Measurements from ENCODE around the gene PDZD4.

Gene PDZD4

DNA sequence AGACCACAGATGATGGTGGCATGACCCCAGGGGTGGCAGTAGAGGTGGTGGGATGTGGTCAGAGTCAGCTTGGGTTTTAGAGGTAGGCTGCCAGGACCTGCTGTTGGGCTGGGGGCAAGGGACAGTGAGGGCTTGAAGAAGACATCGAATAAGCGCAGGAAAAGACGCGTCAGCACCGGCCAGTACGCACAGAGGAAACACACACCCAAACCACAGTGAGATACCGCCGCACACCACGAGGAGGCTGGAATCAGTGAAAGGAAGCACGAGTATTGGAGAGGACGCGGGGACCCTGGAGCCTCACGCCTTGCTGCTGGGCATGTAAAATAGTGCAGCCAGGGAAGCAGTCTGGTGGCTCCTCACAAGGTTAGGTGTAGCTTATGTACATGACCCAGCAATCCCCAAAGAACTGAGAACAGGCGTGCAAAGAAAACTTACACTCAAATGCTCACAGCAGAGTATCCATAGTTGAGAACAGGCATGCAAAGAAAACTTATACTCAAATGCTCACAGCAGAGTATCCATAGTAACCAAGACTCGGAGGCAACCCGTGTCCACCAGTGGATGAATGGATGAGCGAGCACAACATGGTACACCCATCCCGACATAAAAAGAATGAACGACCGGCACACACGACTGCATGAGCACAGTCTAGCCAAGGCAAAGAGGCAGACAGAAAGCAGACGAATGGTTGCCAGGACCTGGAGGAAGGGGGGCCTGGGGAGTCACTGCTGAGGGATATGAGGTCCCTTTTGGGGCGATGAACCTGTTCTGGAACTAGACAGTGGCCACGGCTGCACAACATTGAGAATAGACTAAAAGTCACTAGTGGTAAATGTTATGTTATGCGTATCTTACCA lies 13.3 kb downstream of the PDZD4 start:
- DNase-seq (ENCODE audit: extremely low spot score, insufficient read length, low read depth): no peak
- FAIRE-seq: no peak

DNA sequence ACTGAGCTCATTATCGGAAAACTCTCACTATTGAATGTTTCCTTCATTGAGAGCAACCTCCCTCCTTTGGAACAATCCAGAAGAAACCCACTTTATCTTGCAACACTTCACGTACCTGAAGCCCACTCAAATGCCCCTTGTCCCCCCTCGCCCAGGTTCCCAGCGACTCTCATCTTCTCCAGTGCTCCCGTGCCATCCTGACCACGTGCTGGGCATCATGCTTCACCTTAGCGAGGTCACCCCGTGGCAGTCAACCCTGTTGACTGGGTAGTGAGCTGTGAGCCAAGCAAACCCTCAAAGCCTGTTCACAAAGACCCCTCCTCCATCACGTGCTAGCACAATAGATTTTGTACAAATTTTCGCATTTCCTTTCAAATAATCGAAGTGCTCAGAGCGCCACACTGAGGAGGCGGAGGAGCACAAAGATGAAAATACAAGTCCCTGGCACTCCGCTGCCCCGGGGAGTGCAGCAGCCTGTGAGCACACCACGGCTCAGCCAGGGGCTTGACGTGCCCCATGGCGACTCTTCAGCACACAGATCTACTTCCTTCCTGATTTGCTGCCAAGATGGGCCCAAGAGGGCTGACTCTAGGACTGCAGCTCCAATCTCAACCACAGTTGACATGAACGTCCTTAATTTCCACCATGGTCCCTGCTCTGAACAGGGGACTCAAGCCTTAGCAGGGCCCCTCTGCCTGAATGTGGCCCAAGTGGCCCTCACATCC lies 15.6 kb downstream of the PDZD4 start:
- FAIRE-seq (peak; percentile 60), DNase-seq (ENCODE audit: extremely low spot score, insufficient read length, low read depth) (no peak)

DNA sequence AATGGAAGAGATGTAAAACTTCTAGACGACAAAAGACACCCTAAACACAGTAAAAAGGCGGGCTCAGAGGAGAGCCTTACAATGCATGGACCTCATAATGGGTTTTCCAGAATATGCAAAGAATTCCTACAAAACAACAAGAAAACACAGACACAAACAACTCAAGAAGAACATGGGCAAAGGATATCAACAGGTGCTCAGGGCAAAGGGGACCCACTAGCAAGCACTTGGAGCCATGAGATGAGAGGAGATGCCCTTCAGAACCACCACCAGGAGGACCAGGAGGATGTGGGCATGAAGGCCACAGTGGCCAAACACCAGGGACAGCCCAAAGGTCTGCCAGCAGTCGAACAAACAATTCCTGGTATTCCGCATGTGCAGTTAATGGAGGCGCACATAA lies 17.2 kb downstream of the PDZD4 start:
- DNase-seq (ENCODE audit: extremely low spot score, insufficient read length, low read depth): no peak
- no peak for FAIRE-seq

DNA sequence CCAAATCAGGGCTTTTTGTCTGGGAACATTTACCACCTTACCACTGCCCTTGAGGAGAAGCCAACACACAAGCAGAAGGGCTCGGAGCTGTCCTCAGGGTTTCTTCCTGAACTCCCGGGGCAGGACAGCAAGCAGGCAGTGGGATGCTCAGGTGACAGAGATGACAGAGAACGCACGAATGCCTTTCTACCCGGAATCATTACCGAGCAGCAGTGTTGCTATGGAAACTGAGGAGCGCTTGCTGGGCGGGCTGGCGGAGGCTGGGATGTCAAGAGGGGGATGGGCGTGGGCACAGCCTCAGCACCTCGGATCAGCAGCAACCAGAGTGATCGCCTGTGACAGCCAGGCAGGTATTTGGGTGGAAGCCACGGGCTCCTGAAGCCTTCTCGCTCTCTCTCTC lies 18.1 kb downstream of the PDZD4 start:
- no peak for FAIRE-seq
- DNase-seq (ENCODE audit: extremely low spot score, insufficient read length, low read depth): no peak

DNA sequence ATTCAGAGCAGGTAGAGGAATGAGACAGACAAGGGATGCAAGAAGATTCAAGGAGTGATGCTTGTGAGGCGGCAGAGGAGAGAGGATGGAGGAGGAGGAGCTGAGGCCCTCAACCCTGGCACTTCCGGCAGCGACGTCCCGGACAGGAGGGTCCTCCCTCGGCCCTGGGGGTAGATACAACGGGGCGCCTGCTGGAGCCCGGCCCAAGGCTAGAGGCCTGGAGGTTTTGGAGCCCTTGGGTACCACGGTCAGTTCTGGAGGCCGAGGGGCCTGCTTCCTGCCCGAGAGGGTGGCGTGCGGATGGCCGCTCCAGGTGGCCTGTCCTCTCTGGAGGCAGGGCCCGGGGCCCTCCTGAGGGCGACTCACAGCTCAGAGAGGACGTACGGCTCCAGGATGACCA lies 22.4 kb downstream of the PDZD4 start:
- DNase-seq (ENCODE audit: extremely low spot score, insufficient read length, low read depth): no peak
- no peak for FAIRE-seq

DNA sequence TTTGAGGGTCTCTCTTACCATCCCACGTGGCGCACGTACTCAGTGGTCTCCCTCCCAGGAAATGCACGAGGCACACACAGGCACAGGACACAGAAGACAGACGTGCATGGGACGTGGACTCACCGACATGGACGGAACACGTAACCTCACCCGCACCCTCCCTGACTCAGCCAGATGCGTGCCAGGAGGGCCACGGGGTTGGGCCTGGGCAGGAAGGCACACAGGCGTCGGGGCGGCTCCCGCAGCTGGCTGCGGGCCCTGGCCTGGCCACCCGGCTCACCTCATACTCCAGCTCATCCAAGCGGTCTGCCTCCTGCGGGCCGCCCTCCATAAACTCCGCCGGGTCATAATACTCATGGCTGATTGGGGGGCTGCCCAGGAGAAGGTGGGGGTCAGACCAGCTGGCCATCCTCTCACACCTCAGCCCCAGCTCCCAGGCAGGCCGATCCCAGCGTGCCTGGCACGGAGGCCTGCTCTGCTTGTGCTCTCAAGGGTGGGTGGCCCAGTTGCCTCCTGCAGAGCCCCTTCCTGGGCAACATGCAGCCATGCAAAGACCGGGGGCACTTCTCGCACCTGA lies 23.3 kb downstream of the PDZD4 start:
- DNase-seq (ENCODE audit: extremely low spot score, insufficient read length, low read depth) (no peak), FAIRE-seq (no peak)

DNA sequence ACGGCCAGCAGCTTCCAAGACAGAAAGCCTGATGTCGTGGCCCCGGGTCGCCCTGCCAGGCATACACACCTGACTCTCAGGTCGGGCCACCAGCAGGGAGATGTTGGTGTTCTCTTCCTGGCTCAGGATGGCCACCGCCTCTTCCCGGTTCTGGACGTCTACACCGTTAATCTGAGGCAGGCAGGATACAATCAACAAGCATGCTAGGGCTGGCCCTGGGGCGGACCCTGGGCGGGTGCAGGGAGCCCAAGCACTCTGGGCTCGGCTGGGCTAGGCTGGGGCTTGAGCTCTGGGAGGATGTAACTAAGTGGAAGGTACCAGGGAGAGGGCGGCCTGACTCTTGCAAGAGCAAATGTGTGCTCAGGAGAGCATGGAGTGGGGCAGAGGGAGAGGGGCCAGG lies 24.9 kb downstream of the PDZD4 start:
- DNase-seq (ENCODE audit: extremely low spot score, insufficient read length, low read depth) (no peak), FAIRE-seq (no peak)

DNA sequence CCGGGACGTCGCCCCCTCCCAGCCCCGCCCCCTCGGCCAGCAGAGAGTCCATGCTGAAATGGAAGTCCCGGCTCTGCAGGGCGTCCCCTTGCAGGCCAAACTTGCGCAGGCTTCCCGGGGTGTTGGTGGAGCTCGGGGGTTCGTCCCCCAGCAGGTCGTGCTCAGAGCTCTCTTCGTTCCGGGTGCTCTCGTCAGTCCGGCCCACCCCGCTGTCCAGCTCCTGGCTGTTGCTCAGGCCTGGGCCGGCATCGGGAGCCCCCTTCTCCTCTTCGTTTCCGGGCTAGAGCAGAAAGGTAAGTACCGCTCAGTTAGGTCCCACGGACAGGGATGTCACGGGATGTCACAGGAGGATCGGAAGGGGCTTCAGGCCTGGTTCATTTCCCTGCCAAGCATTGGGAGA lies 25.7 kb downstream of the PDZD4 start:
- DNase-seq (ENCODE audit: extremely low spot score, insufficient read length, low read depth): no peak
- FAIRE-seq: no peak

DNA sequence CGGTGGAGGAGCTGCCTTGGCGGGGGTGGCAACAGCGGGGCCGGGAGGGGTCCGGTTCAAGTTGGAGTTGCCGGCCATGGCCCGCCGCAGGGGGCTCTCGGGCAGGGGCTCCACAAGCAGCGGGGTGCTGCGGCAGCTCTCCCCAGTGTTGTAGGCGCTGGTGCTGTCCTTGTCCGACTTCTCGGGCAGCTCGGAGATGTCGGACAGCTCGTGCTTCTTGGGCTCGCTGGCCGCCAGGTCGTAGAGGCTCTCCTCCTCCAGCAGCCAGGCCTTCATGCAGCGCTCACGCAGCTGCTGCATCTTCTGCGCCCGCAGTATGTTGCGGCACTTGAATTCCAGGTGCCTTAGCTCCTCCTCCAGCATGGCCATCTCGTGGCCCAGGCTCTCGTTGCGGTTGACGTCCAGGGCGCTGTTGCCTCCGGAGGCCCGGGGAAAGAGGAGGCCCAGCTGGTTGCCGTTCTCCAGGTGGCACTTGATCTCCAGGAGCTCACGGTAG lies 26.2 kb downstream of the PDZD4 start:
- FAIRE-seq: no peak
- DNase-seq (ENCODE audit: extremely low spot score, insufficient read length, low read depth): no peak

DNA sequence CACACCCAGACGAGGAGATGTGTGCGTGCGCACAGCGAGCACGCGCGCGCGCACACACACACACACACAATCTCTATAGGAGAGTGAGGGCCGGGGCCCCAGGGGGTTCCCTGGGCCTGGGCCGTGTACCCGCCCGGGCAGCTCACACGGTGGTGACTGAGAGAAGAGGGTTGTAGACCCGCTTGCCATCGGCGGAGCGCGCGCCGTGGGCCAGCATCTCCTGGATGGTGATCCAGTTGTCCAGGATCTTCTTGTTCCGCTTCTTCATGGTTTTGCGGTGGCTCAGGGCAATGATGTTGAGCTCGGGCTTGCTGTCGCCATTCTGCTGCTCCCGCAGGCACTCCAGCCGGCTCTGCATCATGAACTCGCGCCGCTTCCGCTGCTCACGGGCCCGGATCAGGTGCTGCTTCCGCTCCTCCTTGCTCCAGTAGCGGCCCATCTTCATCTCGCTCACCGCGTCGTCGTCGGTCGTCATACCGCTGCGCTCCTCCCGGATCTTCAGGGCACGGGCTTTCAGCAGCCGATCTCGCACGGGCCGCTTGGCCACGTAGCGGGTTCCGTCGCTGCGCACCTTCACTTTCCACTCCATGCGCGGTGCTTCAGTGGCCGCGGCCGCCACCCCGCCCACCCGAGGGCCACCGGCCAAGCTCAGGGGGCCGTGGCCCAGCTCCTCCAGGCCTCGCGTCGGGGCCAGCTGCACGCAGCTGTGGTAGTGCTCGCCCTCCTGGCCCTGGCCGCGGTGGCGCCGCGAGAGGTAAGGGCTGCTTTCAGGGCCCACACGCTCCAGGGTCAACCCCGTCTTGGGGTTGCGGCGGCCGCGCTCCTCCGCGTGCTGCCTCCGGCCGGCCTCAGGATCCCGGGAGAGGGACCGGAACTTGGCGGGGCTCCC lies 26.9 kb downstream of the PDZD4 start:
- FAIRE-seq: no peak
- DNase-seq (ENCODE audit: extremely low spot score, insufficient read length, low read depth): no peak

DNA sequence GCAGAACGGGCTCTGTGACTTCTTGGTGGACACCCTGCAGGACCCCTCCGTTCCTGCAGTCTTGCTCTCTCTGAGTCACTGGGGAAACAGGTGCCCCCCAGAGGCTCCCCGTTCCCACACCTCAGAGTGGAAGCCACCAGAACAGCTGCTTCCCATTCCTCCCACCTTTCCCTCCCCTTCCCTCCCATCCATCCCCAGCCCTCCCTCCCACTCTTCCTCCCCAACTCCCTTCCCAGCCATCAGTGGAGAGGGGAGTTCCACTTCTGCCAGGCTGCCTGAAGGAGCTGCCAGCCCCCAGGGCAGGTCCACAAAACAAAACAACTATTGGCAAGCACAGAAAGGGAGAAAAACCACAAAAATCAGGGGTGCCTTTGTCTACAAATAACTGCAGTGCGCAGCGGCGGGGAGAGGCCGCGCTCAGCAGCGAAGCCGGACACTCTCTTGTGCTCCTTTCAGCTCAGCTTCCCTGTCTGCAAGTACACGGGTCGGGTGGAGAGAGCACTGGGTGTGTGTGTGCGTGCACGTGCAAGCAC lies 27.8 kb downstream of the PDZD4 start:
- FAIRE-seq (no peak), DNase-seq (ENCODE audit: extremely low spot score, insufficient read length, low read depth) (no peak)

DNA sequence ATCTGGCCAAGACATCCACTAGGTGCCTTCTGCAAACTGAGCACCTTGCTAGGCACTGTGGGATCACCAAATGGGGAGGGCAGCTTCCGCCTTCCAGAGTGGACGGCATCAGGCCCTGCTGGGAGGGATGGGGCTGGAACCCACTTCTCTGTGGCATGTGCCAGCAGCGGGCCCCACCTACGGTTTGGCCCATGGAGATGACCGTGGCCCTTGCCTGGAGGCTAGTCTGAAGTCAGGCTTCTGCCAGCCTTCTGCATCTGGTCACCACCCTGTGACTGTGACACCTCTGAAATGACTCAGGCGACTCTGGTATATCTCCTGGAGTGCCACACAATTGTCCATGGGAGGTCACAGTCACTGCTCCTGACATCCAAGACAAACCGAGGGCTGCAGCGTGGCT lies 28.7 kb downstream of the PDZD4 start:
- DNase-seq (ENCODE audit: extremely low spot score, insufficient read length, low read depth) (no peak), FAIRE-seq (no peak)

DNA sequence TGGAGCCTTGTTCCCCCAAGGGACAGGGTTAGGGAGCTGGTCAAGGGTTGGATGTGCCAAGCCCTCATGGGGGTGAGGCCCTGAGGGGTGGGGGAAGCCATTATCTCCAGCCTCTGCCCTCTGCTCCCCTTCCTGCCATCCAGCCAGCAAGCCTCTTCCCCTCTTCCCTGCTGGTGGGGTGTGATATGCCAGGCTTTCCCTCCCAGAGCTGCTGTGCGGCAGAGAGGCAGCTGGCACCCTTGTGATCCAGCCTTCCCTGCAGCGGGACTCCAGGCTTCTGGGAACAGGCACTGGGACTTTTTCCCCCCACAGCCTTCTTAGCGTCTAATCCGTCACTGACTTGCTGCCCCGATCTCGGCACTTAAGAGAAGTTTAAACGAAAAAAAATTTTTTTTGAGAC lies 29.6 kb downstream of the PDZD4 start:
- no peak for DNase-seq (ENCODE audit: extremely low spot score, insufficient read length, low read depth)
- FAIRE-seq: no peak

DNA sequence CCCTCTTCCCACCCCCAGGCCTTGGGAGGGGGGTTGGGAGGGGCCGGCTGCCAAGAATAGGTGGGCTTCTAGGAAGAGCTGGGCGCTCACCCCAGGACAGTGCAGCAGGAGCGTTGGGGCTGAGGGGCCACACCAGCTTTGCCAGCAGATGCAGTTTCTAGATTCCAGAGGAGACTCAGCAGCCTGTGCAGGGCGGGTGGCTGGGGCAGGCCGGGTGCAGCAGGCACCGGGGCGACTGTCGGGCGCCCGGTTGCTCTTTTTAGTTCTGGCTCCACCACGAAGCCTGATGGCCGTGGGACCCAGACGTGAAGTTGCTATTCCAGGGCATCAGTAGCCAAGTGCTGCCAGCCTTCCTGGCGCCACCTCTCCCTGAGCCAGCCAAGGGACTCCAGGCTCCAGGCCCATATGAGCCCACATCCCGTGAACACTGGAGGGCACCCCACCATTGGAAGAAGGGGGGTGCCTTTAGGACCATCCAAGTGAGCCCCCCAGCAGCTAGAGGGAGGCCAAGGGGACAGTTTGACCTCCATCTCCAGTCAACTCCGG lies 30.1 kb downstream of the PDZD4 start:
- no peak for DNase-seq (ENCODE audit: extremely low spot score, insufficient read length, low read depth)
- FAIRE-seq: no peak

DNA sequence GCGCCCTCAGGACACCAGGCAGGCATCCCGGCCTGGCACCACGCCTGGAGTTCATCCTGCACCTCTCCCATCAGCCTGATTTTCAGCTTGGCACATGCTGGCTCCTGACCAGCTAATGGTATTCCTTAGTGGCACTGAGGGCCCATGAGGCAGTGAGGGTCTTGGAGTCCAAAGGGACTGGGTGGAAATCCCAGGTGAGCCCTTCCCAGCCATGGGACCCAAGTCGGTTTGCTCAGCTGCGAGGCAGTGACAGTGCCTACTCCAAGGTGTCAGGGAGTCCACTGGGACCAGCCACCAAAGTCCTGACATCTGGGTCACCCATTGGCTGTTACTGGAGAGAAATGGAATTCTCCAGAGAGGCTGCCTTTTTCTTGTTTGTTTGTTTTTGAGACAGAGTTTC lies 31.0 kb downstream of the PDZD4 start:
- no peak for FAIRE-seq

DNA sequence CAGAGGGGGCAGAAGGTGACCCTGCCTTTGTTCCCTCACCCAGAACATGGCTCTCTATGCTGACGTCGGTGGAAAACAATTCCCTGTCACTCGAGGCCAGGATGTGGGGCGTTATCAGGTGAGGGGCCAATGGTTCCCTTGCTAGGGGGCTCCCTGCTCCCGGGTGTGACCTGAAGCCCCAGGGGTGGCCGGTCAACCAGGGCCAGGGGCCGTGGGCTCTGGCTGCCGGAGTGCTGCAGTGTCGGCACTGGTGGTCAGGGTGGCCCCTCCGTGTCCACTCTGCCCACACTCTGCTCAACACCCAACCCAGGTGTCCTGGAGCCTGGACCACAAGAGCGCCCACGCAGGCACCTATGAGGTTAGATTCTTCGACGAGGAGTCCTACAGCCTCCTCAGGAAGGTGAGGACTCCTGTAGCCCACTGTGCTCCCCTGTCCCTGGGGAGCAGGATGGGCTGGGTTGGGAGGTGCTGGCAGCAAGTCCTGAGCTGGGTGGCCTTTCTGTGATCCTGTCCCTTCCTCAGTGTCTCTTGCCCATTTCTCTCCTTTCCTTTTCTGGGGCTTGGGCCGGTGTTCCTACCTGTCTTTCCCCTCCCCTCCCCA lies 32.8 kb downstream of the PDZD4 start:
- no peak for FAIRE-seq
- DNase-seq (ENCODE audit: extremely low spot score, insufficient read length, low read depth): no peak

More for the DNA sequence above, 31.0 kb downstream of the PDZD4 start:
- DNase-seq (ENCODE audit: extremely low spot score, insufficient read length, low read depth): no peak

DNA sequence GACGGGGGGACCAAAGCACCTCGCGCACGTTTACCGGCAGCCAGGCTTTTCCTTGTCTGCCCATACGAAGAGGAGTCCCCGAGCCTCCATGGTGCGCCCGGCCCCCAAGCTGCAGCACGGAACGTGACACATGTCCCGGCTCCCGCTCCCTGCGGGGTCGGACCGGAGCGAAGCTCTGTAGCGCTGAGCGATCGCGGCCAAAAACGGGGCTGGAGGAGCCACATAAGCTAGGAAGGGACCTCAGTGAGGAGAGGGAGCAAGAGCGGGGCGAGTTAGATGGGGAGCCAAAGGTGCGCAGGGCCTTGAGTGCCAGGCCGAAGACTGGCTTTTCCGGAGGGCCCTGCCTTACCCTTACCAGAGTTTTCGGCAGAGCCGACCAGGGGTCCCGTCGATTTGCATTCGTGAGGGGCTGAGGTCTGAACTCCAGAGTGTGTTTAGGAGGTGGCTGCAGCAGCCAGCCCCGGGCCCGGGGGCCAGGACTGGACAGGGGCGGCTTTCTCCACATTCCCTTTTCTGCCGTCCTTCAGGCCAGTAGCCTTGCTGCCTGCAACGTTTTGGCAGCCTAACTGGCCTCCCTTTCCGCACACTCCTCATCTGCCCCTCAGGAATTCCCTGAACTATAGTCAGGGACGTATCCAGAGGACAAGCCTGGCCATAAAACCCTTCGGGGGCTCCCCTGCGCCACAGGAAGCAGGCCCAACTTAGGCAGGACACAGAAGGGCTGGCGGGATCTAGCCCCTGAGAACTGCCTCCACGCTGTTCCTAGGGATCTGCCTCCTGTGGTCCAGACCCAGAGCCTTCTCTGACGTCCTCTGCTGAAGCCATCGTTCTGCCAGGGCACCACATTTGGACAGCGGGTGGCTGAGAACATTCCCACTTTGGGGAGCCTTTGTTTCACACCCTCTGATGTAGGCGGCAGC lies 35.2 kb downstream of the PDZD4 start:
- no peak for DNase-seq (ENCODE audit: extremely low spot score, insufficient read length, low read depth)
- FAIRE-seq: peak; percentile 48
